BE2C (cell line): ENCODE measurements around the gene JAG2.

Source experiments
- DNase-seq: peaks from one replicate; pipeline ENCODE4 v3.0.0-alpha.2; 2020
- H3K27me3 ChIP-seq: fragments of 250-450 bp; sonication (Bioruptor Pico); 2 replicates; pipeline ENCODE4 v1.5.1; 2020; ENCODE audit warnings: mild to moderate bottlenecking
- H3K36me3 ChIP-seq: fragments of 250-450 bp; sonication (Bioruptor Pico); 2 replicates; pipeline ENCODE4 v1.5.1; 2020; ENCODE audit warnings: mild to moderate bottlenecking
- H3K4me1 ChIP-seq: fragments of 250-450 bp; sonication (Bioruptor Pico); 2 replicates; pipeline ENCODE4 v1.5.1; 2020
- H3K4me3 ChIP-seq: 2 replicates; pipeline ENCODE4 v1.5.1; 2011; ENCODE audit warnings: low read depth, low read length
- H3K9me3 ChIP-seq: fragments of 250-450 bp; sonication (Bioruptor Pico); 2 replicates; pipeline ENCODE4 v1.5.1; 2020
- TF ChIP-seq, protein P1 (sequence below): IDR thresholded peaks from 2 replicates; pipeline ENCODE4 v1.5.1; 2012; ENCODE audit warnings: mild to moderate bottlenecking, low read depth, low read length

JAG2 gene

DNA sequence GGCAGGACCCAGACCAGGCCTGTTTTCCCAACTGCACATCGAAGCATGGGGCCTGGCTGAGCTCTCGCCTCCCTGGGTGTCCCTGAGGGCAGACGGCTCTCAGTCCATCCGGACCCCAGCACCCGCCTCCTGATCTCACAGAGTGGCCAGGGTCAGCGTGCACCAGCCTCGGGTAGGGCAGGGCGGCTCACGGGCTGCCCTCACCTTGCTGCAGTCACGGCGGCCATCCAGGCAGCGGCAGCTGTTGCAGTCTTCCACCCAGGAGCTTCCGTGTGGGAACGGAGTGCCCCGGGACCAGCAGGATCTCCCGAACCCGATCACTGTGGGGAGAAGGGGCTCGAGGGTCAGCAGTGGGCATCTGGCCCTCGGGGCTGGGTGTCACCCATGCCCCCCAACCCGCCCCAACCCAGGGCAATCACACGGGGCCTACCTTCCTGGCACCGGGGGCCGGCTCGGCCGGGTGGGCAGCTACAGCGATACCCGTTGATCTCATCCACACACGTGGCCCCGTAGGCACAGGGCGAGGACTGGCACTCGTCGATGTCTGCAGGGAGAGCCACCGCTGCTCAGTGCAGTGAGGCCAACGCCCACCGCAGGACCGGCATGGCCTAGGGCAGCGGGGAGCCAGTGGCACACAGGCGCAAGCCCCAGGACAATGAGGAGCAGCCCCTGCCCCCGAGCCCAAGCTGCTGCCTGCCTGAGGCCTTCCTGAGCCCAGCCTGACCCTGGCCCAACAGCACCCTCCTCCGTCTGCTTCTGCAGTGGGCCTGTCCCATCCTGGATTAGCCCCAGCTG, 22.2 kb downstream of the JAG2 start:
- TF ChIP-seq, protein P1, sequence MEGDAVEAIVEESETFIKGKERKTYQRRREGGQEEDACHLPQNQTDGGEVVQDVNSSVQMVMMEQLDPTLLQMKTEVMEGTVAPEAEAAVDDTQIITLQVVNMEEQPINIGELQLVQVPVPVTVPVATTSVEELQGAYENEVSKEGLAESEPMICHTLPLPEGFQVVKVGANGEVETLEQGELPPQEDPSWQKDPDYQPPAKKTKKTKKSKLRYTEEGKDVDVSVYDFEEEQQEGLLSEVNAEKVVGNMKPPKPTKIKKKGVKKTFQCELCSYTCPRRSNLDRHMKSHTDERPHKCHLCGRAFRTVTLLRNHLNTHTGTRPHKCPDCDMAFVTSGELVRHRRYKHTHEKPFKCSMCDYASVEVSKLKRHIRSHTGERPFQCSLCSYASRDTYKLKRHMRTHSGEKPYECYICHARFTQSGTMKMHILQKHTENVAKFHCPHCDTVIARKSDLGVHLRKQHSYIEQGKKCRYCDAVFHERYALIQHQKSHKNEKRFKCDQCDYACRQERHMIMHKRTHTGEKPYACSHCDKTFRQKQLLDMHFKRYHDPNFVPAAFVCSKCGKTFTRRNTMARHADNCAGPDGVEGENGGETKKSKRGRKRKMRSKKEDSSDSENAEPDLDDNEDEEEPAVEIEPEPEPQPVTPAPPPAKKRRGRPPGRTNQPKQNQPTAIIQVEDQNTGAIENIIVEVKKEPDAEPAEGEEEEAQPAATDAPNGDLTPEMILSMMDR: no peak
- H3K27me3 ChIP-seq: no peaks in the 10 kb centered on the region
- no peaks in the 10 kb centered on the region for H3K4me1 ChIP-seq
- no peaks in the 10 kb centered on the region for H3K36me3 ChIP-seq
- no peak overlapping the region for H3K4me3 ChIP-seq
- peak; percentile 10 for DNase-seq
- no peaks in the 10 kb centered on the region for H3K9me3 ChIP-seq

DNA sequence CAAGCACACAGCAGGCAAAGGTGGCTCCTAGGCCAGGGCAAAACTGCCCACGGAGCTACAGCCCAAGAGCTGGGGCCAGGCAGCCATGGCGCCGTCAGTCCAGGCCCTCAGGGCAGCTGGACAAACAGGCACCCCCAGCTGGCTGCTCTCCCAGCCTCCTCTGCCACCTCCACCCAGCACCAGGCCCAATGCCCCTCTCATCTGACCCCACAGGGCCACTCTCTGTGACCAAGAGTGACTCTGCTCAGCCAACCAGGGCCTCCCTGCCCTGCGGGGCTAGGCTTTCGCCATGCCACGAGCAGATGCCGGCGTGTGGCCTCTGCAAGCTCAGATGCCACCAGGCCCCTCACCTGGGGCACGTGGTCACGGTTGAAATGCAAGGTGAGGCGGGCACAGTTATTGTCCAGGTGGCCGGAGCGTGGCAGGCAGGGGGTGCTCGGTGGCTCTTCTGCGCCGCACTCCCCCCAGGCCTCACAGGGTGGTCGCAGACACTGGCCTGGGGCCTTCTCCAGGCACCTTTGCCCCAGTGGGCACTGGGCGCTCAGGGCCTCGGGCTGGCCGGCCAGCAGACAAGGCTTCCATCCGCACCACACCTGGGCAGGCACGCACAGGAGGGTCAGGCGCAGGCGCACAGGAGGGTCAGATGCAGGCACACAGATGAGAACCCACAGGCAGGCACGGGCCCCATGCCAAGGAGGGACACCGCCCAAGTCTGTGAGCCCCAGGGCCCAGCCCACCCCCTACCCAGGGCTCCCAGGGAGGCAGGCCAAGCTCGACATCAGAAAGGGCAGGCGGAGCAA, 23.0 kb downstream of the JAG2 start:
- DNase-seq: peak; percentile 30
- Histone ChIP-seq H3K4me1 (no peaks in the 10 kb centered on the region), H3K36me3 (no peaks in the 10 kb centered on the region), H3K4me3 (no peak overlapping the region), H3K27me3 (no peaks in the 10 kb centered on the region), H3K9me3 (no peaks in the 10 kb centered on the region)
- TF ChIP-seq, protein P1: no peak

DNA sequence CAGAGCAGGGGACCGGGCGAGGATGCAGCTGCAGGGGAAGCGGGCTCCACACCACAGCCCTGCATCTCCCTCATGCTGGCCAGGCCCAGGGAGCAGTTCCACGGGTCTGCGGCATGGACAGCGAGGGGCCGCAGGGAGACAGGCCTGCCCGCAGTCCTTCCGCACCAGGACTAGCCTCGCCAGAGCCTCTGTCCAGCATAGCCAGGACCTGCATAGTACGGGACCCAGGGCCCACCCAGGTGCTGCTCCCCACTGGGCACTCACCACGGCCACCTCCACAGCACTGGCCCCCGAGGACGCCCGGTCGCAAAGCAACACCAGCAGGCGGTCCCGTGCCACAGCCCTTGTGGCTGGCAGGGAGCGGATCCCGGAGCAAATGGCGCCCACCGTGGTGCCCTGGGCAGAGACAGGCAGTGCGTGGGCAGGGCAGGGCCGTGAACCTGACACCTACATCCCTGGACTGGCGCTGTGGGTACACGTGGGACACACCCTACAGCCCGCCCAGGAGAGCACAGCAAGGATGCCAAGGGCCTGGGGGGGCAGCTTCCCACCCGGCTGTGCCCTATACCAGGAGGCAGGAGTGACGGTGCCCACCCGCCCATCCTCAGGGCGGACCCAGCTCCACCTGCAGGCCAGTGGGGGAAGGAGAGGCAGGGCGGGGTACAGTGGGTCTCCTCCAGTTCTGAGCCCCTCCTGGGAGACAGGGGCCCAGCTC, 23.8 kb downstream of the JAG2 start:
- Histone ChIP-seq H3K27me3 (no peaks in the 10 kb centered on the region), H3K4me1 (no peaks in the 10 kb centered on the region), H3K36me3 (no peaks in the 10 kb centered on the region), H3K9me3 (no peaks in the 10 kb centered on the region), H3K4me3 (no peak overlapping the region)
- TF ChIP-seq, protein P1: no peak
- peak; percentile 15 for DNase-seq

DNA sequence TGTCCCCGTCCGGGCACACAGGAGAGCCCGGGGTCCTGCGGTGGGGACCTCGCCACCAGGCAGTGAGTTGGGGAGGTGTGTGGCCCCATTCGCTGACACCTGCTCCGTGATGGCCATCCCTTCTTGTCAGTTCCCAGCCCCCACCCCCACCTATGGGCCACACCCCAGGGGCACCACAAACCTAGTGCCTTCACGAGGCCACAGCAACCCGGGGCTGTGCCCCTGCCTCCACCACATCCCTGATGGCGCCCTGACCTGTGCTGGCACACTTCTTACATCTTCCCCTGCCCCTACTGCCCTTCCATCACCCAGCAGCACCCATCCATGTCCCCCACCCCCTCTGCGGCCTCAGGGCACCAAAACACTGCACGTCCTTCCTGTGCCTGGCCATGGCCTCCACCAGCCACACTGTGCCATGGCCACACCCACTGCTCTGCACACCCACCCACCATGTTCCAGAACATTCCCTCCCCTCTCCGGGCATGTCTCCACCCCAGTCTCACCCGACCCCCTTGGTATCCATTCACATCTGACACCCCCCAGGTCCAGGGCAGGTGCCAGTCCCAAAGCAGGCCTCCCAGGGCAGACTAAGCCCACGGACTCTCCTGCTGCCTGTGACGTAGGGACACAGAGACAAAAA, 24.4 kb downstream of the JAG2 start:
- H3K36me3 ChIP-seq: no peaks in the 10 kb centered on the region
- H3K4me1 ChIP-seq: no peaks in the 10 kb centered on the region
- DNase-seq: peak; percentile 2
- H3K27me3 ChIP-seq: no peaks in the 10 kb centered on the region
- H3K4me3 ChIP-seq: no peak overlapping the region
- no peaks in the 10 kb centered on the region; the same call in 1 of the 2 replicates for H3K9me3 ChIP-seq
- TF ChIP-seq, protein P1: no peak

DNA sequence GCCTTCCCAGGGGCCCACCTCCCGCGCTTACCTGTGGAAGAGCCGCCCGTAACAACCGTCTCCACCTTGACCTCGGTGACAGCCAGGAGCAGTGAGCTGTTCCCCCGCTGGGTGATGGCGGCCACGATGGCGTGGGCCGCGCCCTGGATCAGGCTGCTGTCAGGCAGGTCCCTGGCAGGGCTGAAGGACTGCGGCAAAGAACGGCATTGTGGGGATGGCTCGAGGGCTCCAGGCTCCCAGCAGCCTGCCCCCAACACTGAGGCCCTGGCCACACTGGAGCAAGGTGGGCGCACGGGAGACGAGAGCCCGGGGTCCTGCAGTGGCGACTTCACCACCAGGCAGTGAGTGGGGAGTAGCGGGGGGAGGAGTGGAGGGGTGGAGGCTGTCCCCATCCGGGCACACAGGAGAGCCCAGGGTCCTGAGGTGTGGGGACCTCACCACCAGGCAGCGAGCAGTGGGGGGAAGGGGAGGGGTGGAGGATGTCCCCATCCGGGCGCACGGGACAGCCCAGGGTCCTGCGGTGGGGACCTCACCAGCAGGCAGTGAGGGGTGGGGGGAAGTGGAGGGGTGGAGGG, 25.0 kb downstream of the JAG2 start:
- Histone ChIP-seq H3K4me1 (no peaks in the 10 kb centered on the region), H3K9me3 (no peaks in the 10 kb centered on the region; the same call in 1 of the 2 replicates), H3K27me3 (no peaks in the 10 kb centered on the region), H3K36me3 (no peaks in the 10 kb centered on the region), H3K4me3 (no peak overlapping the region)
- TF ChIP-seq, protein P1: no peak
- DNase-seq: peak; percentile 6
